MM.1S (cell line): ENCODE data around the gene CMTM5.
A peak's percentile ranks its signal among the peaks of the same experiment; 100 is the strongest.

Experiments
- DNase-seq: peaks from one replicate; pipeline ENCODE4 v3.0.0-alpha.2; 2015
- H2AFZ ChIP-seq: fragments of 300-600 bp; sonication (generic); 2 replicates; pipeline ENCODE4 v1.6.0; 2016; ENCODE audit warnings: antibody characterized with exemption, low read length
- H3F3A ChIP-seq: fragments of 300-600 bp; sonication (generic); 2 replicates; pipeline ENCODE4 v1.6.1; 2016; ENCODE audit warnings: mild to moderate bottlenecking, antibody characterized with exemption, low read length, moderate library complexity, mixed read lengths; ENCODE audit not compliant: insufficient read depth
- H3K27ac ChIP-seq: fragments of 300-600 bp; sonication (generic); 2 replicates; pipeline ENCODE4 v1.5.1; 2016; ENCODE audit warnings: mild to moderate bottlenecking, low read length
- H3K27me3 ChIP-seq: fragments of 300-600 bp; sonication (generic); replicated peaks from 2 replicates; pipeline ENCODE4 v1.6.0; 2016; ENCODE audit warnings: low read length; ENCODE audit not compliant: insufficient read depth
- H3K36me3 ChIP-seq: fragments of 300-600 bp; sonication (generic); replicated peaks from 2 replicates; pipeline ENCODE4 v1.6.1; 2016; ENCODE audit warnings: mild to moderate bottlenecking, low read length, mixed read lengths; ENCODE audit not compliant: insufficient read depth
- H3K4me1 ChIP-seq: fragments of 300-600 bp; sonication (generic); 2 replicates; pipeline ENCODE4 v1.6.1; 2016; ENCODE audit warnings: low read length, mixed read lengths
- H3K4me2 ChIP-seq: fragments of 300-600 bp; sonication (generic); 2 replicates; pipeline ENCODE4 v1.6.0; 2016; ENCODE audit warnings: low read depth, low read length
- H3K4me3 ChIP-seq: fragments of 300-600 bp; sonication (generic); 2 replicates; pipeline ENCODE4 v1.5.1; 2016; ENCODE audit warnings: low read length, mixed read lengths
- H3K79me2 ChIP-seq: fragments of 300-600 bp; sonication (generic); 2 replicates; pipeline ENCODE4 v1.6.1; 2016; ENCODE audit warnings: mixed run types, low read length, mixed read lengths
- H3K9ac ChIP-seq: fragments of 300-600 bp; sonication (generic); 2 replicates; pipeline ENCODE4 v1.6.1; 2016; ENCODE audit warnings: low read length, mixed read lengths
- H3K9me2 ChIP-seq: fragments of 300-600 bp; sonication (generic); replicated peaks from 2 replicates; pipeline ENCODE4 v1.6.1; 2016; ENCODE audit warnings: mild to moderate bottlenecking, low read length, mixed read lengths; ENCODE audit not compliant: insufficient read depth
- H3K9me3 ChIP-seq: fragments of 300-600 bp; sonication (generic); replicated peaks from 2 replicates; pipeline ENCODE4 v1.6.1; 2016; ENCODE audit warnings: mild to moderate bottlenecking, low read length, mixed read lengths; ENCODE audit not compliant: insufficient read depth
- H4K20me1 ChIP-seq: fragments of 300-600 bp; sonication (generic); 2 replicates; pipeline ENCODE4 v1.6.1; 2016; ENCODE audit warnings: mild to moderate bottlenecking, low read length, moderate library complexity, mixed read lengths; ENCODE audit not compliant: insufficient read depth
- EZH2 ChIP-seq: fragments of 300-600 bp; sonication (generic); optimal IDR thresholded peaks from 2 replicates; pipeline ENCODE3; 2017; ENCODE audit warnings: low read depth, mild to moderate bottlenecking, antibody characterized with exemption, low read length, mixed read lengths
- EZH2phosphoT487 ChIP-seq: fragments of 300-600 bp; sonication (generic); IDR thresholded peaks from 2 replicates; pipeline ENCODE4 v1.6.1; 2018; ENCODE audit warnings: antibody characterized with exemption, low read length
- TF ChIP-seq, protein P1 (sequence below): fragments of 300-600 bp; sonication (generic); IDR thresholded peaks from 2 replicates; pipeline ENCODE4 v1.5.1; 2016; ENCODE audit warnings: antibody characterized with exemption, low read length, mixed read lengths

CMTM5 gene, protein sequence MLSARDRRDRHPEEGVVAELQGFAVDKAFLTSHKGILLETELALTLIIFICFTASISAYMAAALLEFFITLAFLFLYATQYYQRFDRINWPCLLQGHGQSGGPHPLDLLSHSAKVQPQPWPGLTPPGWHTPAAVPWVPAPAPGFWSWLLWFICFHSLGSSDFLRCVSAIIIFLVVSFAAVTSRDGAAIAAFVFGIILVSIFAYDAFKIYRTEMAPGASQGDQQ

DNA sequence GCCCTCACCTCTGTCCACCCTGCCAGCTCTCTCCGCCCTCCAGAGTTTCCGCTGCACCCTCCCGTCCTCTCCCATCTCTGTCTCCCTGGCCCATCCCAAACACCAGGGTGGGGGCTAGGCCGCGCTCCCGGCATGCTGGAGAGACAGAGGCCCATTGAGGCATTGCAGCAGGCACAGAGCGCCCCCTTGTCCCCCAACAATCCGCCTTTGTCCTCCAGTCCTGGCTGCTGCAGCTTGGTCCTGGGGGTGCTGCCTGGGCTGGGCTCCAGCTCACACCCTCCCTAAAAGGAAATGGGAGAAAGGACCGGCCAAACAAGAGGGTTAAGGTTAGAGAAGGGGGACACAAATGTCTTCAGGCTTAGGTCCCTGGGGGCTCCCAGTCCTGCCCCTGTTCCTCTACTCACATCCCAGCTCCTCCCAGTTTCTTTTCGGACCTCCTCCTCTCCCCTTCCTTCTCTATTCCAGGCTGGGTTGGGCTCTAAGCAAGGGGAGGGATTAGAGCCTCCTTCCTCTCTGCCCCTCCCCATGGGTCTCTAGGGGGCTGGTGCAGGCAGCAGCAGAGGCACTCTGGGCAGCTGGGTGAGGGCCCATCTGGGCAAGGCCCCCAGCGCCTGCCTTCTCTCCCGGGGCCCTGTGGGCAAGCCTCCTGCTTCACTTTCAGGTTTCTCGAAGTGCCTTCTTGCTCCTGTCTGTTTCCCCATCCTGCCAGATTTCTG, at the start of gene CMTM5:
Gene CMTM5 (plus strand): TSS at position 565 of the 716 bp plus-strand sequence. CDS start 206 bp downstream, outside the sequence.
- TF ChIP-seq, protein P1, sequence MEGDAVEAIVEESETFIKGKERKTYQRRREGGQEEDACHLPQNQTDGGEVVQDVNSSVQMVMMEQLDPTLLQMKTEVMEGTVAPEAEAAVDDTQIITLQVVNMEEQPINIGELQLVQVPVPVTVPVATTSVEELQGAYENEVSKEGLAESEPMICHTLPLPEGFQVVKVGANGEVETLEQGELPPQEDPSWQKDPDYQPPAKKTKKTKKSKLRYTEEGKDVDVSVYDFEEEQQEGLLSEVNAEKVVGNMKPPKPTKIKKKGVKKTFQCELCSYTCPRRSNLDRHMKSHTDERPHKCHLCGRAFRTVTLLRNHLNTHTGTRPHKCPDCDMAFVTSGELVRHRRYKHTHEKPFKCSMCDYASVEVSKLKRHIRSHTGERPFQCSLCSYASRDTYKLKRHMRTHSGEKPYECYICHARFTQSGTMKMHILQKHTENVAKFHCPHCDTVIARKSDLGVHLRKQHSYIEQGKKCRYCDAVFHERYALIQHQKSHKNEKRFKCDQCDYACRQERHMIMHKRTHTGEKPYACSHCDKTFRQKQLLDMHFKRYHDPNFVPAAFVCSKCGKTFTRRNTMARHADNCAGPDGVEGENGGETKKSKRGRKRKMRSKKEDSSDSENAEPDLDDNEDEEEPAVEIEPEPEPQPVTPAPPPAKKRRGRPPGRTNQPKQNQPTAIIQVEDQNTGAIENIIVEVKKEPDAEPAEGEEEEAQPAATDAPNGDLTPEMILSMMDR: no peak
- TF ChIP-seq EZH2 (no peak), EZH2phosphoT487 (no peak)
- H3K27ac ChIP-seq: no peak within 1 kb of the TSS
- H3K36me3 ChIP-seq: no peaks in the 10 kb centered on the region
- no peaks in the 10 kb centered on the region; the same call in 1 of the 2 replicates for H3K27me3 ChIP-seq
- H3K9me3 ChIP-seq: no peaks in the 10 kb centered on the region
- H3K4me3 ChIP-seq: no peak within 1 kb of the TSS
- no peaks in the 10 kb centered on the region for H3K4me1 ChIP-seq
- no peaks in the 10 kb centered on the region for H3K9me2 ChIP-seq
- DNase-seq: no peak
- no peak within 1 kb of the TSS for H3K9ac ChIP-seq
- no peak within 1 kb of the TSS for H3K4me2 ChIP-seq
- H3K79me2 ChIP-seq: no peaks in the 10 kb centered on the region
- no peaks in the 10 kb centered on the region for H4K20me1 ChIP-seq
- no peak within 1 kb of the TSS for H2AFZ ChIP-seq
- H3F3A ChIP-seq: no peaks in the 10 kb centered on the region

DNA sequence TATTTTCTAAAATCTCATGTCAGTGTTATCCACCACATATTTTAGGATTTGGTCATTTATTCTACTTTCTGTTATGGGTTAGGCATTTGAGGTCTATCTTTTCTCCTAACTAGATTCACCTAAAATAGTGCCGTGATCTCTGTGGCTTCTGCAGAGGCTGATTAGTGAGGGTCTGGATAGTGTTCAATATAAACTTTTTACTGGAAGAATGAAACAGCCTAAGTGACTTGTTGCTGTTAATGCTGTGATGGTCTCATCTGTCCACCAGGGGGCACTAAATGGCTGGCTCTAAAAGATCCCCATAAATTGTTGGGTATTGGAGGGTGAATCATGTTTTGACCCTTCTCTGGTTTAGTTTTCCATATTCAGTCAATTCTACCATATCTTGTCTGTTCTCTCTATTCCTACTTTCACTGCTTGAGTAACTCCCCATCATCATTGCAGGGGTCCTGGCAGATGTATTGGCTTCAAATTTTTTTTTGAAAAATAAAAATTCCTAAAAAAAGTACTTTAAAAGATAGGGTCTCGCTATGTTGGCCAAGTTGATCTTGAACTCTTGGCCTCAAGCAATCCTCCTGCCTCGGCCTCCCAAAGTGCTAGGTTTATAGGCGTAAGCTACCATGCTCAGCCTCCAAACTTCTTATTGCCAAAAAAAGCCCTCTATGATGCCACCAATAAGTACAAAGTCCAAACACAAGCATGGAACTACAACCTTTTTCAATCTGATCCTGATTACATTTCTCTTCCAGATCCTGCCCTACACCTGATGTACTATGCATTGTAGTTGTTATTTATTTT, 48.7 kb upstream of the CMTM5 start:
- Histone ChIP-seq H3K9me3 (no peaks in the 10 kb centered on the region), H3K9me2 (no peaks in the 10 kb centered on the region), H3K27ac (no peak overlapping the region), H2AFZ (no peak overlapping the region), H3F3A (no peaks in the 10 kb centered on the region), H3K9ac (no peak overlapping the region), H3K79me2 (peaks cover 5% of the 10 kb centered on the region), H3K27me3 (no peaks in the 10 kb centered on the region), H4K20me1 (no peaks in the 10 kb centered on the region), H3K4me2 (no peak overlapping the region), H3K36me3 (no peaks in the 10 kb centered on the region), H3K4me1 (peaks cover 4% of the 10 kb centered on the region; the same call in 1 of the 2 replicates), H3K4me3 (no peak overlapping the region)
- DNase-seq: peak; percentile 52
- TF ChIP-seq EZH2phosphoT487 (no peak), EZH2 (no peak)
- TF ChIP-seq, protein P1: peak; percentile 59

DNA sequence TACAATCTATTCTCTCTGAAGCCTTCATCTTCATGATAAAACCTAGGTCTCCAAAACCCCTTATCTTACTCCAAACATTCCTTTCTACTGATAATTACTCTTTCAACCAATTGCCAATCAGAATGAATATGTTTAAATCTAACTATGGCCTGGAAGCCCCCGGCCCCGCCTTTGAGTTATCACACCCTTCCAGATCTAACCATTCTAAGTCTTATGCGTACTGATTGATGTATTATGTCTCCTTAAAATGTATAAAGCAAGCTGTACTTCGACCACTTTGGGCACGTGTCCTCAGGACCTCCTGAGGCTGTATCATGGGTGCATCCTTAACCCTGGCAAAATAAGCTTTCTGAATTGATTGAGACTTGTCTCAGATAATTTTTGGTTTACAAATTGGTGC, 41.2 kb upstream of the CMTM5 start:
- H4K20me1 ChIP-seq: no peaks in the 10 kb centered on the region
- no peaks in the 10 kb centered on the region for H3K9me2 ChIP-seq
- no peaks in the 10 kb centered on the region for H3K9me3 ChIP-seq
- H3K27ac ChIP-seq: no peak overlapping the region
- no peak overlapping the region for H3K9ac ChIP-seq
- TF ChIP-seq, protein P1: no peak
- no peak for TF ChIP-seq EZH2
- TF ChIP-seq EZH2phosphoT487: no peak
- no peaks in the 10 kb centered on the region for H3K4me1 ChIP-seq
- H3K27me3 ChIP-seq: no peaks in the 10 kb centered on the region
- no peak overlapping the region for H3K4me3 ChIP-seq
- H3K4me2 ChIP-seq: no peak overlapping the region
- DNase-seq: no peak
- no peaks in the 10 kb centered on the region for H3F3A ChIP-seq
- no peaks in the 10 kb centered on the region for H3K79me2 ChIP-seq
- no peak overlapping the region for H2AFZ ChIP-seq
- no peaks in the 10 kb centered on the region for H3K36me3 ChIP-seq
